ENCODE data around the gene PRKAG2. TPM values are rescaled to one million over a fixed set of nuclear protein-coding genes. Genes with fewer than 3 reads are reported as not detected.

Gene PRKAG2
- total RNA-seq, 1 donor = 21.2 TPM

GRCh38 chr7:151705636-151706276 is 171.2 kb downstream of the PRKAG2 start:
- peak; percentile 65 for DNase-seq (ENCODE audit: low read depth)
- H3K4me3 ChIP-seq (ENCODE audit: low read depth, low read length) = peak overlapping the region; percentile 1
- peak; percentile 65 for TF ChIP-seq CTCF (IDR thresholded peaks at IDR 0.05; ENCODE audit: insufficient read depth, low read depth, low read length)

DNA sequence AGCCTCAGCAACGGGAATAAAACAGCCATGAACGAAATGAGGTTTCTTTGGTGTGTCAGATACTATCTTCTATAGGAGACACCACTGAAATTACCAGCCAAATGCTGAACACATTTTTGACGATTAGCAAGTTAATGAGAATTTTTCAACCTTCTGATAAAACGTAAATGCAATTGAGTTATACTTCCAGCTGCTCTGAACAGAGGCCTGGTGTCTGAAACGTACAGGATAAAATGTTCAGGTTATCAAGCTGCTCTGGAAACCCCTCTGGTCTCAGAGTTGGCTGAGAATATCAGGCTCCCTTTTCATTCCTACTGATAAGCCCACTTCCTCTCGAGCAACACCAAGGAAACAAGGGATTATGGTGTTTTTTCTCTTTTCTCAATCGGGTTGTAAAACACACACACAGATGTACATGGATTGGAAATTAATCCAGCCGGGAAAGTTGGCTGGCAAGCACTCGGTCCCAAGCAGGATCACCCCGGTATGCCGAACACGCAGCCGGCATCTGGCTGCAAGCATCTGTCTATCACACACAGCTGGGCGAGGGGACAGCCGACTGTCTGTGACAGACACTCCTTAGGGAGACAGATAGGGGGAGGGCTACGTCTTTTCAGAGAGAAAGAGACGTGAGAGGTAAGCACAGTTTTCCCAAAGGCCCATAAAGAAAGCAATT is 171.8 kb downstream of the PRKAG2 start:
- TF ChIP-seq CTCF (IDR thresholded peaks at IDR 0.05; ENCODE audit: insufficient read depth, low read depth, low read length) = no peak
- DNase-seq (ENCODE audit: low read depth) = peak; percentile 53
- peak overlapping the region; percentile 1 for H3K4me3 ChIP-seq (ENCODE audit: low read depth, low read length)

DNA sequence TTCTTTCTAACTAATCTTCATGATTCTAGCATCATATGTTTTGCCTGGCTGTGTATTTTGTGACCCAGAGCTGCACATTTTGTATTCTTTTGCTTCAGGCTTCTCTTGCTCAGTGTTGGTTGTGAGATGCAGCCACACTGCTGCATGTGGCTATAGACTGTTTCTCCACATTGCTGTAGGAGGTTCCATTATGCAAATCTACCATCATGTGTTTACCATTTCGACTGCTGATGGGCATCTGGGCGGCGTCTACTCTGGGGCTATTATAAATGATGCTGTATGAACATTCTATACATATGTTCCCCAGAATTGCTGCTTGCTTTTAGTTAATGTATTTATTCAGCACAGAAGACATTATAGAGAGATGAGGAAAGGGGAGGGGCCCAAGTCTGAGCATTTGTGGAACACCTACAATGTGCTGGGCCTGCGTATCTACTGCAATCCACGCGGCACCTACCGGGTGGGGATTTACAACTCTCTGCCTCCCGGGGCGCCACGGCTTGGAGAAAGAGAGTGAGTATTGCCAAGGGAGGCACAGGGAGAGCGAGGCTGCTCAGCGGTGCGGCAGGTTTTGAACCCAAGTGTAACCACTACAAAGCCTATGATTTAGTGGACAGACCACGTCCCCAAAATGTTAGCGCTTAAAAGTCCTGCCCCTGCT is 172.5 kb downstream of the PRKAG2 start:
- no peak for TF ChIP-seq CTCF (IDR thresholded peaks at IDR 0.05; ENCODE audit: insufficient read depth, low read depth, low read length)
- no peak overlapping the region for H3K4me3 ChIP-seq (ENCODE audit: low read depth, low read length)

GRCh38 chr7:151702961-151703360 is 174.0 kb downstream of the PRKAG2 start:
- TF ChIP-seq CTCF (IDR thresholded peaks at IDR 0.05; ENCODE audit: insufficient read depth, low read depth, low read length) = no peak
- no peak overlapping the region for H3K4me3 ChIP-seq (ENCODE audit: low read depth, low read length)
- DNase-seq (ENCODE audit: low read depth) = no peak

More for the DNA sequence above, 172.5 kb downstream of the PRKAG2 start:
- DNase-seq (ENCODE audit: low read depth) = no peak

- no peak overlapping the region for H3K4me3 ChIP-seq (ENCODE audit: low read depth, low read length)
- DNase-seq (ENCODE audit: low read depth) = no peak
- no peak for TF ChIP-seq CTCF (IDR thresholded peaks at IDR 0.05; ENCODE audit: insufficient read depth, low read depth, low read length)
These were observed 176.2 kb downstream of the PRKAG2 start for GRCh38 chr7:151700586-151701165.

DNA sequence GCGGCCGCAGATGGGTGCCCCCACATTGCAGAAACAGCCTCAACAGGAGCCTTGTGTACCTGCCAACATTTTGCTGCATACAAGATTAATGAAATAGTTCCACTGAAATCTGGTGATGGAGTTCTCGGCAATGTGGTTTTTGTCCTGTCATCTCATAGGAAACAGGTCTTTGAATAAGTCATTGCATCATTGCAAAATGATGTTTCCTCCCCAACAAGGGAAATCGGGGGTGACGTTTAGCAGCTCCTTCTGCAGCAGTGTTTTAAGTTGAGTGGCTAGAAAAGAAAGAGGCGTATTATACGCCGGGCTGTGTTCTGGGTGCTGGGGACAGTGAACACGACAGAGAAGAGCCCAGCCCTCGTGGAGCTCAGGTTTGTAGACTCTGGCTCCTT is 177.0 kb downstream of the PRKAG2 start:
- no peak overlapping the region for H3K4me3 ChIP-seq (ENCODE audit: low read depth, low read length)
- peak; percentile 53 for DNase-seq (ENCODE audit: low read depth)
- TF ChIP-seq CTCF (IDR thresholded peaks at IDR 0.05; ENCODE audit: insufficient read depth, low read depth, low read length) = no peak

Data from fibroblast of villous mesenchyme (primary cell).